K562 (cell line): ENCODE results near the gene PRELID1. TPM values are rescaled to one million over a fixed set of nuclear protein-coding genes. Genes with fewer than 3 reads are reported as not detected.

Experiments used
- BCLAF1 ChIP-seq, 2 experiments: fragments of 450-650 bp in 1 of 2; IDR thresholded peaks; 2 replicates each; pipeline ENCODE4 v1.6.1; 2011 to 2017; ENCODE audit warnings: low read depth in 2 of 2, antibody characterized with exemption in 1 of 2, borderline replicate concordance in 1 of 2, low read length in 1 of 2, mild to moderate bottlenecking in 1 of 2, mixed read lengths in 1 of 2; ENCODE audit not compliant: control insufficient read depth in 1 of 2
- CEBPB ChIP-seq: fragments of 450-650 bp; IDR thresholded peaks from 2 replicates; pipeline ENCODE4 v1.6.1; 2016; ENCODE audit warnings: missing genetic modification characterization, missing compliant biosample characterization
- ETV6 ChIP-seq, 3 experiments: fragments of 150-350 bp in 1 of 3; sonication (generic) in 1 of 3; formaldehyde crosslinking in 1 of 3; IDR thresholded peaks; 2 replicates each; pipeline versions ENCODE4 v1.6.1 to v1.8.0; 2014 to 2022; ENCODE audit warnings: borderline replicate concordance in 2 of 3, low read depth in 2 of 3, antibody characterized with exemption in 1 of 3, low read length in 1 of 3, mild to moderate bottlenecking in 1 of 3, missing genetic modification reagents in 1 of 3
- MAFF ChIP-seq: IDR thresholded peaks from 2 replicates; pipeline ENCODE4 v1.6.1; 2012; ENCODE audit warnings: low read length, improper control_type of control experiment
- POLR3A ChIP-seq: IDR thresholded peaks from 2 replicates; pipeline ENCODE4 v1.6.1; 2011; ENCODE audit warnings: borderline replicate concordance, mild to moderate bottlenecking, moderate library complexity; ENCODE audit not compliant: insufficient read length, insufficient read depth; ENCODE audit errors: extremely low read depth
- STAG1 ChIP-seq: sonication (generic); formaldehyde crosslinking; IDR thresholded peaks from 2 replicates; pipeline ENCODE4 v1.5.0; 2020; ENCODE audit warnings: missing genetic modification reagents, borderline replicate concordance
- TAF15 ChIP-seq: fragments of 200-400 bp; formaldehyde crosslinking; IDR thresholded peaks from 2 replicates; pipeline ENCODE4 v1.6.1; 2017; ENCODE audit warnings: mild to moderate bottlenecking, low read depth, low read length, moderate library complexity
- XRCC3 ChIP-seq: fragments of 450-650 bp; IDR thresholded peaks from 2 replicates; pipeline ENCODE4 v1.6.1; 2017; ENCODE audit warnings: mild to moderate bottlenecking, moderate library complexity
- ZBED1 ChIP-seq: IDR thresholded peaks from 2 replicates; pipeline ENCODE4 v1.6.1; 2014
- ZBTB5 ChIP-seq: fragments of 450-650 bp; IDR thresholded peaks from 2 replicates; pipeline ENCODE4 v1.6.1; 2017; ENCODE audit warnings: antibody characterized with exemption
- ZKSCAN1 ChIP-seq: fragments of 150-350 bp; IDR thresholded peaks from 2 replicates; pipeline ENCODE4 v1.6.1; 2016; ENCODE audit warnings: low read depth, low read length
- ZNF57 ChIP-seq: fragments of 450-650 bp; formaldehyde crosslinking; IDR thresholded peaks from 2 replicates; pipeline ENCODE4 v1.4.0; 2020; ENCODE audit warnings: mild to moderate bottlenecking, moderate library complexity
- ZNF780A ChIP-seq: fragments of 250-450 bp; sonication (Bioruptor Pico); IDR thresholded peaks from 2 replicates; pipeline ENCODE4 v1.5.0; 2021; ENCODE audit warnings: mild to moderate bottlenecking
- polyA plus RNA-seq, 8 experiments: library from polyadenylated mRNA; depleted of rRNA in 4 of 8; stranded (reverse) in 5 of 8; unstranded in 3 of 8; fragments of >200 nt; fragmentation: Nextera tagmentation in 2 of 8; fragmentation: Illumina TruSeq in 1 of 8; extraction: Ambion mirVana in 2 of 8; extraction: Trizol in 1 of 8; gene quantifications; 2 replicates each; pipeline versions ENCODE4 v1.2.1 to v1.2.3, GENCODE V29; 2011 to 2014; ENCODE audit warnings: inconsistent platforms in 1 of 8, missing spikeins in 1 of 8
- total RNA-seq, 7 experiments: library from RNA; depleted of rRNA in 6 of 7; stranded (reverse); fragments of >200 nt in 6 of 7; fragmentation: Illumina TruSeq in 2 of 7; extraction: Trizol in 2 of 7; gene quantifications; 2 replicates each; pipeline versions ENCODE4 v1.2.1 to v1.2.3, GENCODE V29; 2011 to 2021; ENCODE audit warnings: low replicate concordance in 1 of 7
- TF ChIP-seq, protein P1 (sequence below): sonication (generic); formaldehyde crosslinking; IDR thresholded peaks from 2 replicates; pipeline ENCODE4 v1.8.1; 2023; ENCODE audit warnings: mild to moderate bottlenecking, missing genetic modification reagents
- TF ChIP-seq, protein P2 (sequence below), 2 experiments: fragments of 450-650 bp; conservative IDR thresholded peaks; 2 replicates each; pipeline ENCODE4 v1.6.1; 2017; ENCODE audit warnings: mild to moderate bottlenecking in 2 of 2, moderate library complexity in 2 of 2
- TF ChIP-seq, protein P3 (sequence below): fragments of 450-650 bp; formaldehyde crosslinking; IDR thresholded peaks from 2 replicates; pipeline ENCODE4 v1.4.0; 2022; ENCODE audit warnings: missing genetic modification characterization

Gene PRELID1
- total and polyA plus RNA-seq, 9 of the 15 experiments (the other 6 are each of a cell fraction or from before 2014, with no cell fraction given), result 40.1 to 484 (median 340) TPM

DNA sequence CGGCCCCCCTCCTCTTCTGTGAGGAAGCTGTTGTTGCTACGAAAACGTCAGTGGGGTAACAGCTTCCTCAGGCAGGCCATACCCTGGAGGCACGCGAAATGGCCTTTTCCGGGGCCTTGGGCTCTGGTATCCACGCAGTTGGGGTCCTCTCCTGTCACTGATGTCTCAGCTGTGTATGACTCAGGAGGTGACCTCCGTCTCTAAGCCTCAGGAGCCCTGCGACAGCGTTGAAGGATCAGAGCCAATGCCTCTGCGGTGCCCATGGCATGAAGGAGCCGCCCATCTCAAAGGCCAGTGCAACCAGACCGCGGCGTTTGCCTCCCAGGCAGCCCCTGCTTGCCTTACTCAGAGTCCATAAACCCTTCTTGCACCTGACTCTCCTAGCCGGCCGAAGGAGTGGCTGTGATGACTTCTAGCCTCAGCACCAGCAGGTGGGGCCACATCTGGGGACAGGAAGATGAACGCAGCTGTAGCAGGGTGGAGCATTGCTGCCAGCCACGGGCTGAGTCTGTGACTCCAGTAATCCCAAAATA, 9.1 kb downstream of the PRELID1 start (continued):
- TF ChIP-seq, protein P1, sequence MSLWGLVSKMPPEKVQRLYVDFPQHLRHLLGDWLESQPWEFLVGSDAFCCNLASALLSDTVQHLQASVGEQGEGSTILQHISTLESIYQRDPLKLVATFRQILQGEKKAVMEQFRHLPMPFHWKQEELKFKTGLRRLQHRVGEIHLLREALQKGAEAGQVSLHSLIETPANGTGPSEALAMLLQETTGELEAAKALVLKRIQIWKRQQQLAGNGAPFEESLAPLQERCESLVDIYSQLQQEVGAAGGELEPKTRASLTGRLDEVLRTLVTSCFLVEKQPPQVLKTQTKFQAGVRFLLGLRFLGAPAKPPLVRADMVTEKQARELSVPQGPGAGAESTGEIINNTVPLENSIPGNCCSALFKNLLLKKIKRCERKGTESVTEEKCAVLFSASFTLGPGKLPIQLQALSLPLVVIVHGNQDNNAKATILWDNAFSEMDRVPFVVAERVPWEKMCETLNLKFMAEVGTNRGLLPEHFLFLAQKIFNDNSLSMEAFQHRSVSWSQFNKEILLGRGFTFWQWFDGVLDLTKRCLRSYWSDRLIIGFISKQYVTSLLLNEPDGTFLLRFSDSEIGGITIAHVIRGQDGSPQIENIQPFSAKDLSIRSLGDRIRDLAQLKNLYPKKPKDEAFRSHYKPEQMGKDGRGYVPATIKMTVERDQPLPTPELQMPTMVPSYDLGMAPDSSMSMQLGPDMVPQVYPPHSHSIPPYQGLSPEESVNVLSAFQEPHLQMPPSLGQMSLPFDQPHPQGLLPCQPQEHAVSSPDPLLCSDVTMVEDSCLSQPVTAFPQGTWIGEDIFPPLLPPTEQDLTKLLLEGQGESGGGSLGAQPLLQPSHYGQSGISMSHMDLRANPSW (CRISPR knock-in tag), result no peak
- TF ChIP-seq BCLAF1 (IDR thresholded peaks at IDR 0.05; ENCODE audit: borderline replicate concordance in 1 of 2, control insufficient read depth in 1 of 2, low read depth in 2 of 2, low read length in 1 of 2) (no peak), ZBED1 (no peak), ZNF57 (CRISPR knock-in tag) (no peak), ZKSCAN1 (no peak), TAF15 (no peak), CEBPB (tag) (no peak), XRCC3 (no peak), MAFF (no peak), POLR3A (no peak), ZNF780A (CRISPR knock-in tag) (no peak), ZBTB5 (no peak), ETV6 (IDR thresholded peaks at IDR 0.05; ENCODE audit: borderline replicate concordance in 1 of 2, low read depth in 2 of 2, low read length in 1 of 2) (no peak), ETV6 (CRISPR knock-in tag; IDR thresholded peaks at IDR 0.05; ENCODE audit: borderline replicate concordance) (no peak), STAG1 (CRISPR knock-in tag) (no peak)
- TF ChIP-seq, protein P2, sequence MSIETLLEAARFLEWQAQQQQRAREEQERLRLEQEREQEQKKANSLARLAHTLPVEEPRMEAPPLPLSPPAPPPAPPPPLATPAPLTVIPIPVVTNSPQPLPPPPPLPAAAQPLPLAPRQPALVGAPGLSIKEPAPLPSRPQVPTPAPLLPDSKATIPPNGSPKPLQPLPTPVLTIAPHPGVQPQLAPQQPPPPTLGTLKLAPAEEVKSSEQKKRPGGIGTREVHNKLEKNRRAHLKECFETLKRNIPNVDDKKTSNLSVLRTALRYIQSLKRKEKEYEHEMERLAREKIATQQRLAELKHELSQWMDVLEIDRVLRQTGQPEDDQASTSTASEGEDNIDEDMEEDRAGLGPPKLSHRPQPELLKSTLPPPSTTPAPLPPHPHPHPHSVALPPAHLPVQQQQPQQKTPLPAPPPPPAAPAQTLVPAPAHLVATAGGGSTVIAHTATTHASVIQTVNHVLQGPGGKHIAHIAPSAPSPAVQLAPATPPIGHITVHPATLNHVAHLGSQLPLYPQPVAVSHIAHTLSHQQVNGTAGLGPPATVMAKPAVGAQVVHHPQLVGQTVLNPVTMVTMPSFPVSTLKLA (conservative IDR thresholded peaks at IDR 0.05), result no peak
- TF ChIP-seq, protein P3, sequence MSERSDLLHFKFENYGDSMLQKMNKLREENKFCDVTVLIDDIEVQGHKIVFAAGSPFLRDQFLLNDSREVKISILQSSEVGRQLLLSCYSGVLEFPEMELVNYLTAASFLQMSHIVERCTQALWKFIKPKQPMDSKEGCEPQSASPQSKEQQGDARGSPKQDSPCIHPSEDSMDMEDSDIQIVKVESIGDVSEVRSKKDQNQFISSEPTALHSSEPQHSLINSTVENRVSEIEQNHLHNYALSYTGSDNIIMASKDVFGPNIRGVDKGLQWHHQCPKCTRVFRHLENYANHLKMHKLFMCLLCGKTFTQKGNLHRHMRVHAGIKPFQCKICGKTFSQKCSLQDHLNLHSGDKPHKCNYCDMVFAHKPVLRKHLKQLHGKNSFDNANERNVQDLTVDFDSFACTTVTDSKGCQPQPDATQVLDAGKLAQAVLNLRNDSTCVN, result no peak
